ENCODE measurements around the gene SAMD1. TPM values are rescaled to one million over a fixed set of nuclear protein-coding genes. Genes with fewer than 3 reads are reported as not detected.
A peak's percentile ranks its signal among the peaks of the same experiment; 100 is the strongest.

Gene SAMD1
- total RNA-seq, 1 experiment from 2014 or later, result 12.9 TPM

DNA sequence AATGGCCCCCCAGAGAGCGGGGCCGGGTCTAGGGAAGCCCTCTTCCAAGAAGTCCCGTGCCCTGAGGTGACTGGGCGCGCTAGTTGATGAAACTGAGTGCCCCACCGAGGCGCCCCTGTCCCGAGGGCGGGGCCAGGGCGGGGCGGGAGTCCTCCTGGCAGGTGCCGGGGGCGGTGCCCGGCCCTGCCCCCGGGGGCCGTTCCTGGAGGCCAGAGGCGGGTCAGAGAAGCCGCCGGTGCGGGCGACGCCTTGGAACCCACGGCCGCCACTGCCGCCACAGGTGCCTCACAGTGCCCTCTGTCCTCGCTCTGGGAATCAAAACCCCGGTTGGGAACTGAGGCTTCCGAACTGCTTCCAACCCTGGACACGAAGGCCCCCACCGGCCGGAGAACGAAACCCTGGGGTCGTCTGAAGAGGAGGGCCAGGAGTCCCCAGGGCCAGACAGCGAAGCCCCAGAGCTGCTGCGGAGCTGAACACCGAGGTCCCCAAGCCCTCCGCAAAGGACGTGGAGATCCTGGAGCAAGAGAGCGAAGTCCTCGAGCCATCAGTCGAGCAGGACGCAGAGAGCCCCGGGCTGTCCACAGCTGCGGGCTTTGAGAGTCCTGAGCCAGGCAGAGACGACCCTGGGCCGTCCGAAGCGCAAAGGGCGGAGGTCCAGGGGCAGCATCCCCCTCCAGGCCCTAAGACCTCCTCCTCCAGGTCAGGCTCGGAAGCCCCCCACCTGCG, 17.9 kb downstream of the SAMD1 start, which contains the start of gene MISP3:
Gene MISP3, plus strand, starts transcription at position 252 of the 726 bp plus-strand sequence. CDS start 524 bp downstream, outside the sequence.
- CTCF ChIA-PET, result interaction anchor here (0.5 to 3.4 kb wide), 15 partner anchors 9 to 936 kb away, joined by 3 to 24 read pairs (median 4); partner anchors contain the start of gene PODNL1
- POLR2A ChIA-PET, result interaction anchor here (0.7 to 1.9 kb wide), 6 partner anchors 8 to 206 kb away, joined by 3 to 6 read pairs (median 4); partner anchors contain the start of genes ASF1B and RFX1

DNA sequence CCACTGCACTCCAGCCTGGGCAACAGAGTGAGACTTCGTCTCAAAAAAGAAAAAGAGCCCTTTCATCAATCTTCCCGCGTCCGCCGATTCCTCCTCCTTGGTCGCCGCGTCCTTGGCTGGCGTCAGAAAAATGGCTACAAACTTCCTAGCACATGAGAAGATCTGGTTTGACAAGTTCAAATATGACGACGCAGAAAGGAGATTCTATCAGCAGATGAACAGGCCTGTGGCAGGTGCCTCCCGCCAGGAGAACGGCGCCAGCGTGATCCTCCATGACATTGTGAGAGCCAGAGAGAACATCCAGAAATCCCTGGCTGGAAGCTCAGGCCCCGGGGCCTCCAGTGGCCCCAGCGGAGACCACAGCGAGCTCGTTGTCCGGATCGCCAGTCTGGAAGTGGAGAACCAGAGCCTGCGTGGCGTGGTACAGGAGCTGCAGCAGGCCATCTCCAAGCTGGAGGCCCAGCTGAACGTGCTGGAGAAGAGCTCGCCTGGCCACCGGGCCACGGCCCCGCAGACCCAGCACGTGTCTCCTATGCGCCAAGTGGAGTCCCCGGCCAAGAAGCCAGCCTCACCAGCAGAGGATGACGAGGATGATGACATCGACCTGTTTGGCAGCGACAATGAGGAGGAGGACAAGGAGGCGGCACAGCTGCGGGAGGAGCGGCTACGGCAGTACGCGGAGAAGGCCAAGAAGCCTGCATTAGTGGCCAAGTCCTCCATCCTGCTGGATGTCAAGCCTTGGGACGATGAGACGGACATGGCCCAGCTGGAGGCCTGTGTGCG, 20.1 kb downstream of the SAMD1 start:
- intact Hi-C loops (cut with micrococcal nuclease), result no loop called here
- Mint-ChIP-seq H3K9me3 (ENCODE audit: unreplicated experiment) (no peaks in the 10 kb centered on the region), H3K4me3 (ENCODE audit: unreplicated experiment) (no peak overlapping the region), H3K27ac (ENCODE audit: low read depth, unreplicated experiment) (no peak overlapping the region), H3K36me3 (ENCODE audit: insufficient read depth, unreplicated experiment) (no peaks in the 10 kb centered on the region), H3K4me1 (ENCODE audit: insufficient read depth, unreplicated experiment) (no peaks in the 10 kb centered on the region), H3K27me3 (ENCODE audit: insufficient read depth, unreplicated experiment) (no peaks in the 10 kb centered on the region)
- POLR2A ChIA-PET, result interaction anchor here (0.7 to 1.9 kb wide), 3 partner anchors 10 to 39 kb away, joined by 3 to 5 read pairs (median 4); no protein-coding TSS in a partner anchor
- BruUV-seq (replicated peaks), result no TSS peak
- TF ChIP-seq, protein P1, sequence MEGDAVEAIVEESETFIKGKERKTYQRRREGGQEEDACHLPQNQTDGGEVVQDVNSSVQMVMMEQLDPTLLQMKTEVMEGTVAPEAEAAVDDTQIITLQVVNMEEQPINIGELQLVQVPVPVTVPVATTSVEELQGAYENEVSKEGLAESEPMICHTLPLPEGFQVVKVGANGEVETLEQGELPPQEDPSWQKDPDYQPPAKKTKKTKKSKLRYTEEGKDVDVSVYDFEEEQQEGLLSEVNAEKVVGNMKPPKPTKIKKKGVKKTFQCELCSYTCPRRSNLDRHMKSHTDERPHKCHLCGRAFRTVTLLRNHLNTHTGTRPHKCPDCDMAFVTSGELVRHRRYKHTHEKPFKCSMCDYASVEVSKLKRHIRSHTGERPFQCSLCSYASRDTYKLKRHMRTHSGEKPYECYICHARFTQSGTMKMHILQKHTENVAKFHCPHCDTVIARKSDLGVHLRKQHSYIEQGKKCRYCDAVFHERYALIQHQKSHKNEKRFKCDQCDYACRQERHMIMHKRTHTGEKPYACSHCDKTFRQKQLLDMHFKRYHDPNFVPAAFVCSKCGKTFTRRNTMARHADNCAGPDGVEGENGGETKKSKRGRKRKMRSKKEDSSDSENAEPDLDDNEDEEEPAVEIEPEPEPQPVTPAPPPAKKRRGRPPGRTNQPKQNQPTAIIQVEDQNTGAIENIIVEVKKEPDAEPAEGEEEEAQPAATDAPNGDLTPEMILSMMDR (IDR thresholded peaks at IDR 0.05; ENCODE audit: unreplicated experiment), result no peak
- CTCF ChIA-PET, result interaction anchor here (0.6 to 3.4 kb wide), 12 partner anchors 9 to 793 kb away, joined by 3 to 24 read pairs (median 3); partner anchors contain the start of gene PALM3
- no peak for DNase-seq (ENCODE audit: unreplicated experiment)

More for the DNA sequence above, 17.9 kb downstream of the SAMD1 start, which contains the start of gene MISP3:
- Mint-ChIP-seq H3K9me3 (ENCODE audit: unreplicated experiment) (no peaks in the 10 kb centered on the region), H3K4me3 (ENCODE audit: unreplicated experiment) (peak within 1 kb of the TSS; percentile 86), H3K27me3 (ENCODE audit: insufficient read depth, unreplicated experiment) (no peaks in the 10 kb centered on the region), H3K27ac (ENCODE audit: low read depth, unreplicated experiment) (no peak within 1 kb of the TSS), H3K36me3 (ENCODE audit: insufficient read depth, unreplicated experiment) (no peaks in the 10 kb centered on the region), H3K4me1 (ENCODE audit: insufficient read depth, unreplicated experiment) (no peaks in the 10 kb centered on the region)
- intact Hi-C loops (cut with micrococcal nuclease), result loop anchor here (1.0 kb wide), 1 partner anchor 192 kb away; no protein-coding TSS in a partner anchor
- BruUV-seq (replicated peaks), result no TSS peak
- TF ChIP-seq, protein P1 (IDR thresholded peaks at IDR 0.05; ENCODE audit: unreplicated experiment), result no peak
- peak; percentile 51 for DNase-seq (ENCODE audit: unreplicated experiment)

DNA sequence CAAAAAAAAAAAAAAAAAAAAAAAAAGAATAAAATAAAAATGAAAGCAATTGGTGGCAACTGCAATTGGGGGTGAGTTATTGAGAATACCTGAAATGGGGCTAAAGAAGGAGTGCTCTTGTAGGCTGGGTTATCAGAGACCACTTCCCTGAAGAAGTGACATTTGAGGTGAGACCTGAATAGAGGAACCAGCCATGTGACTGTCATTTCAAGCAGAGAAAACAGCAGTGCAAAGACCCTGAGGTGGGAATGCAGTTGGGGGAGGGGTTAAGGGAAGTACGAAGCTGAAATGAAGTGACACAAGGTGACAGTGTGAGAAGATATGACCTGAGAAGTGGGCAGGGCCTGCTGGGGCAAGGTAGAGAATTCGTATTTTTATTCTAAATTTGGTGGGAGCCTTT, 24.4 kb downstream of the SAMD1 start:
- DNase-seq (ENCODE audit: unreplicated experiment), result no peak
- H3K4me1 Mint-ChIP-seq (ENCODE audit: insufficient read depth, unreplicated experiment), result no peaks in the 10 kb centered on the region
- TF ChIP-seq, protein P1 (IDR thresholded peaks at IDR 0.05; ENCODE audit: unreplicated experiment), result no peak
- BruUV-seq (replicated peaks), result no TSS peak
- H3K27me3 Mint-ChIP-seq (ENCODE audit: insufficient read depth, unreplicated experiment), result no peaks in the 10 kb centered on the region
- no peaks in the 10 kb centered on the region for H3K9me3 Mint-ChIP-seq (ENCODE audit: unreplicated experiment)
- no peak overlapping the region for H3K27ac Mint-ChIP-seq (ENCODE audit: low read depth, unreplicated experiment)
- H3K36me3 Mint-ChIP-seq (ENCODE audit: insufficient read depth, unreplicated experiment), result no peaks in the 10 kb centered on the region
- H3K4me3 Mint-ChIP-seq (ENCODE audit: unreplicated experiment), result no peak overlapping the region
- ChIA-PET CTCF (no interaction called here), POLR2A (no interaction called here)
- intact Hi-C loops (cut with micrococcal nuclease), result no loop called here

DNA sequence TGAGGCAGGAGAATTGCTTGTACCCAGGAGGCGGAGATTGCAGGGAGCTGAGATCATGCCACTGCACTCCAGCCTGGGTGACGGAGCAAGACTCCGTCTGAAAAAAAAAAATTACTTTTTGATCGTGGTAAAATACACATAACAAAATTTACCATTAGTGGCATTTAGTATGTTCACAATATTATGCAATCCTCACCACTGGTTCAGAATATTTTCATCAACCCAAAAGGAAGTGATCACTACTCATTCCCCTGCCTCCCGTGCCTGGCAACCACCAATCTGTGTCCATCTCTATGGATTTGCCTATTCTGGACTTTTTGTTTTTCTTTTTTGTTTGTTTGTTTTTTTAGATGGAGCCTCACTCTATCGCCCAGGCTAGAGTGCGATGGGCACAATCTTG, 27.4 kb downstream of the SAMD1 start:
- POLR2A ChIA-PET, result interaction anchor here (0.7 kb wide), 1 partner anchor 1125 kb away, joined by 3 read pairs; no protein-coding TSS in a partner anchor
- H3K27ac Mint-ChIP-seq (ENCODE audit: low read depth, unreplicated experiment), result no peak overlapping the region
- peaks cover 20% of the 10 kb centered on the region for H3K27me3 Mint-ChIP-seq (ENCODE audit: insufficient read depth, unreplicated experiment)
- peaks cover 8% of the 10 kb centered on the region for H3K4me1 Mint-ChIP-seq (ENCODE audit: insufficient read depth, unreplicated experiment)
- TF ChIP-seq, protein P1 (IDR thresholded peaks at IDR 0.05; ENCODE audit: unreplicated experiment), result no peak
- CTCF ChIA-PET, result interaction anchor here (1.1 to 1.3 kb wide), 2 partner anchors 15 to 20 kb away, joined by 3 to 8 read pairs; no protein-coding TSS in a partner anchor
- intact Hi-C loops (cut with micrococcal nuclease), result no loop called here
- no peak overlapping the region for H3K4me3 Mint-ChIP-seq (ENCODE audit: unreplicated experiment)
- no peak for DNase-seq (ENCODE audit: unreplicated experiment)
- no TSS peak for BruUV-seq (replicated peaks)
- no peaks in the 10 kb centered on the region for H3K9me3 Mint-ChIP-seq (ENCODE audit: unreplicated experiment)
- H3K36me3 Mint-ChIP-seq (ENCODE audit: insufficient read depth, unreplicated experiment), result peaks cover 4% of the 10 kb centered on the region

Measured in MCF 10A (cell line).